GM10847 (cell line): ENCODE measurements around the gene ATM.

ENCODE experiments used
- POLR2A ChIP-seq: IDR thresholded peaks from 2 replicates; pipeline ENCODE4 v1.6.1; 2011; ENCODE audit not compliant: insufficient read length; ENCODE audit errors: extremely low read depth

ATM gene

DNA sequence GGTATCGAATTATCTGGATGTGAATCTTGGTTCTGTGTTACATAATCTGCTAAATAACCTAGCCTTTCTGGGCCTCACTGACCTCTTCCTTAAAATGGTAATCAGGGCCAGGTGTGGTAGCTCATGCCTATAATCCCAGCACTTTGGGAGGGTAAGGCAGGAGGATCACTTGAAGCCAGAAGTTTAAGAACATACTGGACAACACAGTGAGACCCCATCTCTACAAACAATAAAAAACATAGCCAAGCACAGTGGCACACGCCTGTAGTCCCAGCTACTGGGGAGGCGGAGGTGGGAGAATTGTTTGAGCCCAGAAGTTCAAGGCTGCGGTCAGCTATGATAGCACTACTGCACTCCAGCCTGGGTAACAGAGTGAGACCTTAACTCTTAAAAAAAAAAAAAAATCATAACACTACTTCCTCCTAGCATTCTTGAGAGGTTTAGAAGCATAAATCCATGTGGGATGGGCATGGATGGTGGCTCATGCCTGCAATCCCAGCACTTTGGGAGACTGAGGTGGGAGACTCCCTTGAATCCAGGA is 171.9 kb downstream of the ATM start:
- no peak for TF ChIP-seq POLR2A

DNA sequence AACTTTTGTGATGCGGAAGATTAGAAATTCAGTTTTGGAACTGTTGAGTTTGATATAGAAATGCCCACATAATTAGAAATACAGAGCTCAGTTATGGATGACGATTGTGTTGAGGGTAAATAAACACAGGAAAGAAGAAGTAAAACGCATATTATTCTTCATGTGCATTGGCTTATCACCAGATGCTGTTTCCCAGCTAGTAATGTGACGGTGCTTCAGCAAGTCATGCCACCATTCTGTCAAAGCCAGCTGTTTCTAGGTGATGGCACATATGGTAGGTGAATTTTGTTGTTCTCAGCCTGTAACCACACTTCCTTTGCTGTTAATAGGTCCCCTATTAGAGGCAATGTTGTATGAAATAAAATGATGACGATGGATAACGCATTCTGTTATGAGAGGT is 175.6 kb downstream of the ATM start:
- no peak for TF ChIP-seq POLR2A

DNA sequence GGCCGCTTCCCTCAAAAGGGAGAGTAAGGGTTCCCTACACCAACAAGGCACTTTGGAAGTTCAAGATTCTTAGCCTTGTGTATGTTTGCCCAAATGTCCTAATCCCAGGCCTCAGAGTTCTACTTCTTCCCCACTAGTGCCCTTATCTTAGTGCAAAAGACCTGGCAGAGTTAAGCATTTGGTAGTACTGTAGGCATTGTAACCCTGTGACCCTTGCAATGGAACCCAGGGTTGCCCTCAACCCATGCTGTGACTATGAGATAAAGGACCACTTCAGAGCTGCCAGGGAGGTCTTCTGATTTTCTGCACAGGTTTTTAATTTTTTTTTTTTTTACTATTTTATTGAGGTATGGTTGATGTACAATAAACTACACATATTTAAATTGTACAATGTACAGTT is 179.4 kb downstream of the ATM start:
- TF ChIP-seq POLR2A = no peak

DNA sequence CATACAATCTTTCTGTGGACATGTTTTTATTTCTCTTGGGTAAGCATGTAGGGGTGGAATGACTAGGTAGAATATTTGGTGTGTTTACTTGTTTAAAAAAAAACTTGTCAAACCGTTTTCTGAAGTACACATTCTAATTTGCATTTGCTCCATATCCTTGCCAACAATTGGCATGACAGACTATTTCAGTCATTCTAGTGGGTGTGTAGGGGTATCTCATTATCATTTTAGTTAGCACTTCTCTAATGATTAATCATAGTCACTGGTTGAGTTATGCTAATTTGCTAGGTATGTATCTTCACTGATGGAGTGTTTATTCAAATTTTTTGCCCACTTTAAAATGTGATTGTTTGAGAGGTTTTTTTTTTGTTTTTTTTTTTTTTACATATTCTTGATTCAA is 180.2 kb downstream of the ATM start:
- no peak for TF ChIP-seq POLR2A

DNA sequence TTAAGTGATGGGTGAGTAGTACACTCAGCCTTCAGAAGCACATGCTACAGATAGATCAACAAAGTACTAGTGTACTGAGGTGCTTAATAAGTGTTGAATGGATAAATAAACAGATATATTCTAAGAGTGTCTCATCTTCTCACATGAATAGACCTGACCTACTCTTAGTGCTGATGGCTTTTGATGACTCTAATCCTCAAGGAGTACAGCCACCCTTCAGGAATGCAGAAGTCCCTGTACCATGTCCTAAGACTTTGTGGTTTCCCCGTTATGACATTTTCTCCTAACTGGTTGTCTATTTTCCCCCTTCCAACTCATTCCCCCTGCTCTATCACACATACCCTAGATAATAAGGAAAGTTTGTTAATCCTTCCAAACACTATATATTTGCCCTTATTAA is 182.8 kb downstream of the ATM start:
- TF ChIP-seq POLR2A = no peak

DNA sequence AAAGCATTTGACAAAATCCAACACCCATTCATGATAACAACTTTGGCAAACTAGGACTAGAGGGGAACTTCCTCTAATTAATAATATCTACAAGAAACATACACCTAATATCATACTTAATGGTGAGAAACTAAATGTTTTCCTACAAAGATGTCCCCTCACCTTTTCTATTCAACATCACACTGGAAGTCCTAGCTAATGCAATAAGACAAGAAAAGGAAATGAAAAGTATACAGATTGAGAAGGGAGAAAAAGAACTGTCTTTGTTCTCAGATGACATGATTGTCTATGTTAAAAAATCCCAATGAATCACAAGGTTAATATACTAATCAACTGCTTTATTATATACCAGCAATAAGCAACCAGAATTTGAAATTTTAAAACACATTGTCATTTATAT is 192.1 kb downstream of the ATM start:
- no peak for TF ChIP-seq POLR2A
